Panc1 (cell line): ENCODE measurements around the gene CRTC1. TPM values are rescaled to one million over a fixed set of nuclear protein-coding genes. Genes with fewer than 3 reads are reported as not detected.

Experiments
- ATAC-seq: fragments of 200-7000 bp; cut with Tn5 transposase; 2 replicates; pipeline ENCODE4 v1.9.1; 2020; ENCODE audit warnings: mild to moderate bottlenecking, moderate library complexity
- BruUV-seq: library from RNA; stranded (reverse); fragments of 400-500 nt; replicated peaks from 2 replicates; lab custom pipeline; 2021; lab: Mats Ljungman, UMichigan
- CTCF ChIA-PET: fragments of 300-600 bp; sonication (Branson Sonifier 250); formaldehyde crosslinking; loops from one replicate; lab custom pipeline; 2022; ENCODE audit warnings: antibody characterized with exemption; lab: Charles Lee
- POLR2A ChIA-PET: fragments of 300-600 bp; sonication (Branson Sonifier 250); formaldehyde crosslinking; loops from one replicate; lab custom pipeline; 2022; ENCODE audit warnings: antibody characterized with exemption; lab: Charles Lee
- DNase-seq: peaks from one replicate; pipeline ENCODE4 v3.0.0-alpha.2; 2010; ENCODE audit warnings: low read depth, low spot score
- H3K27ac ChIP-seq: 2 replicates; pipeline ENCODE4 v1.5.1; 2011; ENCODE audit warnings: mild to moderate bottlenecking, low read length, inconsistent platforms
- H3K27me3 ChIP-seq: fragments of 200-500 bp; sonication (Bioruptor generic); 2 replicates; pipeline ENCODE4 v1.6.0; 2014; ENCODE audit warnings: low read length, inconsistent platforms; ENCODE audit not compliant: control insufficient read depth, insufficient read depth
- H3K36me3 ChIP-seq: fragments of 200-500 bp; sonication (Bioruptor generic); 2 replicates; pipeline ENCODE4 v1.5.1; 2014; ENCODE audit warnings: inconsistent platforms, mild to moderate bottlenecking, low read length, moderate library complexity; ENCODE audit not compliant: control insufficient read depth, insufficient read depth
- H3K4me1 ChIP-seq: 2 replicates; pipeline ENCODE4 v1.5.1; 2011; ENCODE audit warnings: inconsistent platforms, mild to moderate bottlenecking, low read length, moderate library complexity; ENCODE audit not compliant: control insufficient read depth, insufficient read depth
- H3K4me3 ChIP-seq, 2 experiments: 2 replicates each; pipeline ENCODE4 v1.5.1; 2011 to 2012; ENCODE audit warnings: low read depth in 2 of 2, low read length in 2 of 2, mild to moderate bottlenecking in 2 of 2, inconsistent platforms in 1 of 2, moderate library complexity in 1 of 2
- H3K9me3 ChIP-seq: fragments of 200-500 bp; sonication (Bioruptor generic); 2 replicates; pipeline ENCODE4 v1.5.1; 2014; ENCODE audit warnings: low read depth, mild to moderate bottlenecking, inconsistent platforms, low read length, moderate library complexity; ENCODE audit not compliant: control insufficient read depth, insufficient read depth
- CTCF ChIP-seq: fragments of 450-650 bp; IDR thresholded peaks from 2 replicates; pipeline ENCODE4 v1.5.1; 2017; ENCODE audit warnings: mild to moderate bottlenecking
- POLR2AphosphoS5 ChIP-seq: IDR thresholded peaks from 2 replicates; pipeline ENCODE4 v1.6.1; 2012; ENCODE audit warnings: mild to moderate bottlenecking, low read depth, low read length, moderate library complexity
- REST ChIP-seq, 2 experiments: IDR thresholded peaks; 2 replicates each; pipeline ENCODE4 v1.6.1; 2011 to 2012; ENCODE audit warnings: low read depth in 2 of 2, control low read depth in 1 of 2, low read length in 1 of 2, mild to moderate bottlenecking in 1 of 2, moderate library complexity in 1 of 2; ENCODE audit not compliant: insufficient read depth in 1 of 2
- SIN3A ChIP-seq: IDR thresholded peaks from 2 replicates; pipeline ENCODE4 v1.6.1; 2012; ENCODE audit warnings: low read depth, mild to moderate bottlenecking, low read length, moderate library complexity, borderline replicate concordance; ENCODE audit not compliant: insufficient read depth
- TCF7L2 ChIP-seq: IDR thresholded peaks from 2 replicates; pipeline ENCODE4 v1.6.1; 2011; ENCODE audit warnings: mild to moderate bottlenecking, low read depth, low read length, inconsistent platforms
- in situ Hi-C: cut with HindIII; loops from 2 replicates; pipeline ENCODE4 v1.10.0; 2016; ENCODE audit warnings: low sequenced_read_pairs, low pct_unique_long_range_greater_than_20kb
- intact Hi-C: fragments of 100-400 bp; cut with micrococcal nuclease; formaldehyde crosslinking; loops from one replicate; pipeline ENCODE4 v1.10.0; 2022; ENCODE audit not compliant: unreplicated experiment
- total RNA-seq: library from RNA; stranded (reverse); gene quantifications from one replicate; pipeline ENCODE4 v1.2.1, GENCODE V29; 2021; ENCODE audit not compliant: unreplicated experiment

CRTC1 gene
- total RNA-seq, 1 experiment from 2014 or later: 18.2 TPM

- Histone ChIP-seq H3K4me3 (no peak overlapping the region), H3K27ac (no peak overlapping the region), H3K9me3 (no peaks in the 10 kb centered on the region), H3K4me1 (0 out of 2 replicates have a peak, but pooled peaks cover 3% of the 10 kb centered on the region), H3K36me3 (no peaks in the 10 kb centered on the region), H3K27me3 (no peaks in the 10 kb centered on the region)
- TF ChIP-seq TCF7L2: no peak
- no peak for TF ChIP-seq REST (IDR thresholded peaks at IDR 0.05; ENCODE audit: insufficient read depth in 1 of 2, low read depth in 2 of 2, low read length in 1 of 2)
- ChIA-PET POLR2A (no interaction called here), CTCF (interaction anchor here (0.6 to 0.7 kb wide), 2 partner anchors 65 to 461 kb away, joined by 3 to 5 read pairs; no protein-coding TSS in a partner anchor)
- in situ Hi-C loops (no loop called here), intact Hi-C loops (no loop called here)
- BruUV-seq: no TSS peak
- ATAC-seq (no peak), DNase-seq (no peak)
Observed at GRCh38 chr19:18768046-18768771, 84.7 kb downstream of the CRTC1 start.

- Histone ChIP-seq H3K27ac (no peak overlapping the region), H3K27me3 (no peaks in the 10 kb centered on the region), H3K9me3 (no peaks in the 10 kb centered on the region), H3K36me3 (no peaks in the 10 kb centered on the region), H3K4me3 (no peak overlapping the region), H3K4me1 (no peaks in the 10 kb centered on the region)
- DNase-seq (no peak), ATAC-seq (no peak)
- CTCF ChIA-PET: no interaction called here
- TF ChIP-seq POLR2AphosphoS5 (no peak), TCF7L2 (no peak), SIN3A (no peak), CTCF (no peak), REST (IDR thresholded peaks at IDR 0.05; ENCODE audit: insufficient read depth in 1 of 2, low read depth in 2 of 2, low read length in 1 of 2) (no peak)
- BruUV-seq: no TSS peak
- POLR2A ChIA-PET: interaction anchor here (0.5 kb wide), 1 partner anchor 29 kb away, joined by 4 read pairs; no protein-coding TSS in a partner anchor
- intact Hi-C loops (no loop called here), in situ Hi-C loops (no loop called here)
Observed at GRCh38 chr19:18768997-18769891, 85.8 kb downstream of the CRTC1 start.
